Effector CD4-positive, alpha-beta T cell (primary cell): Measurements from ENCODE around the gene KCNMA1.
"Not testable (repeated sequence)": the region's sequence is repeated elsewhere in the genome, so short reads cannot be mapped to it uniquely, and the experiment has no call there.

Experiments
- DNase-seq: peaks from one replicate; pipeline ENCODE4 v3.0.0-alpha.2; 2020

The KCNMA1 gene

DNA sequence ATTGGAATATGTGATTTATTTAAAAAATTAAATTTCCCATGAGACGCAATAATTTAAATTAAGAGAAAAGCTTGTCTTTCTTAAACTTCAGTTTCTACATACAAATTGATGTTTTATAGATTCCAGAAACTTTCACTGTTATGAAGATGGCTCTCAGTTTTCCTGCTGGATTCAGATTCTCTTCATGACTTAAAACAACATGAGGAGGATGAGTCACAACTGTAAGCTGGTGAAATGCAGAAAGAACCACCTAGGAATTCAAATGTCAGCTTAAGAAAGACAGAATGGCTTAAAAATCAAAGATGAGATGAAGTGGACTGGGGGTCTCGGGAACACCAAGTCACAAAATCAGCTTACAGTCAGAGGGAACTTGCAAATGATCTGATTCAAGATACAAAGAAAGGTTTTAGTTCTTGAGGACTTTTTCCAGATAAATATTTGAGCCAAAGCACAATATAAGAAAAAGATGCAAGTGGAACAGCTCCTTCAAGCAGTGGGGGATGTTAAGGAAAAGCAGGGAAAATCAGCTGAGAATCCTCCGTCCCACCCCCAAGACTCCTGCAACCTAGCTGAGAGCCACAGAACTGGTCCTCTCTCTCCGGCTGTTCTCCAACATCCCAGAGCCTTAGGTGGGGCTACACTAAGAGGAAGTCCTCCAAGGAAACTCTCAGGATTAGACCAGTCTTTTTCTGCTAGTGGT lies 279.8 kb downstream of the KCNMA1 start:
- DNase-seq = no peak

DNA sequence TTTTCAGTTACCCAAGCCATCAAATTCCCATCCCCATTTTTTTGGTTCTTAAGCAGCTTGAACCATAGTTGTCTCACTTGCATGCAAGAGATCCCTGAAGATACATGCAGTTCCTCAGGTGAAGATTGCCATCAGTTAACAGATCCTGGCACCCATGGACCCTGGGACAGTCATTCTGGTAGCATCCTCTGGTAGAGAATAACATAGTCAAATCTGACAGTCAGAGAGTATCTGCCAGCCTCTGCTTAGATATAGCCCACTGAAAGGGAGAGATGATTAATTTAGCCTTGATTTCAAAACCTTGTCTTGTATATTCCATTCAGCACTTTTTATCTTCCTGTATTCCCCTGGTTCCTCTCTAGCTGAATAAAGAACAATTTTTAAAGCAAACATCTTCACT lies 280.4 kb downstream of the KCNMA1 start:
- no peak for DNase-seq

DNA sequence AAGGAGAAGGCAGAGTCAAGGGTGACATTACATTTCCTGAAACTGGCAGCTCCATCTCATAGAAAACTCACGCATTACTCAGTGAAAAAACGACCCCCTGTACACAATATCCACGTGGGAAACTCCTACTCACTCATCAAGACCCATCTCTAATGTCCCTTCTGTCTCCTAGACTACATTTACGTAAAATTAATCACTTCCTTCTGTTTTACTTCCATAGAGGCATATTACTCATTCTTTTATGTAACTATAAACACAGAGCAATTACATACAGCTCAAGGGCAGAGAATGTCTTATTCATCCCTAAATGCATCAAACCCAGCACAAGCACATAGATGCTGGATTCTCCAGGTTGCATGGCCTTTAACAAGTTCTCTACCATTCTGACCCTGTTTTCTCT lies 281.8 kb downstream of the KCNMA1 start:
- no peak for DNase-seq

DNA sequence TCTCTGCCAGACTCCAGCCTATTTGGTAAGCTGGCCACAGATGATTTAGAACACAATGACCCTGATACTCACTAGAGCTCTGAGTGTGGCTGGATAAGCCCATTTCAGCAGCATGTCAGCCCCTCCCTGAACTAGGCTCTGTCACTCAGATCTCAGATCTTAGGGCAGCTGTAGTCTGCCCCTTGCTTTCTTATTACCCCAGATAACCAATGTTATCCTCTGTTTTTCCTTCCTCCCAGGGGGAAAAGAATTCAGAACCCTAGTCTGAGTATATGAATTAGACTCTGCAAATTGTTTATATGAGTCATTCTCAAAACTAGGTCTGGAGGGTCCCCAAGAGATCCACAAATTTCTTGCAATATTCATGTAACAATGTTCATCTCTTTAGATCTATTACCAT lies 286.2 kb downstream of the KCNMA1 start:
- no peak for DNase-seq

DNA sequence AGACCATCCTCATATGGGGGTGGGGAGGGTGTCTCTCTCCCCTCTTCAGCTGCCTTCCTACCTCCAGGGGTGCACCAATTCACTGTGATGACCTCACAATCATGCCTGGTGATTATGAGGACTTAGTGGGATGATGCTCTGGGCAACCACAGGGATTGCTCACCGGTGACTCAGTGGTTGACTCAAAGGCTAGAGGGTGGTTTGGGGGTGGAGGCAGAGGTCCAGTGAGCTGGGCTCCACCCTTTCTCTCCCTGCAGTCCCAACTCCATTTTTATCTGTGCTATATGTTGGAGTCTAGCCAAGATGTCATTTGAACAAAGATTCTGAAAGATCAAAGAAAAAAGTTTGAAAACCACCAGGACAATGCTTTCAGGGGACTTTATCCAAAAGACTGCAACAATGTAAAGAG lies 286.9 kb downstream of the KCNMA1 start:
- no peak for DNase-seq

DNA sequence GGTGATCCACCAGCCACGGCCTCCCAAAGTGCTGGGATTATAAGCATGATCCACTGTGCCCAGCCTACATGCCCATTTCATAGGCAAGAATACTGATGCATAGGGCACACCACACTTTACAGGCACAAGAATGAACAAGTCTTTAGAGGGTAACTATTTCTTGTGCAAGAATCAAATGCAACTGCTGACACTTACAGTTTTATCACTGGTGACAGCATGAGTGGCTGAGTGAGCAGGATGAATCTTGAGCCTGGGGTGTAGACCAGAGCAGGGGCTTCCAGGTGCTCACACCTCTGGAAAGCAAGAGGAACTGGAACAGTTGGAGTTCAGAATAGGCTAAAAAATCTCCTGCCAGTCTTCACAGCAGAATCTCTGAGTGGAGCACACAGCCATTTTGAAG lies 287.5 kb downstream of the KCNMA1 start:
- DNase-seq = no peak

DNA sequence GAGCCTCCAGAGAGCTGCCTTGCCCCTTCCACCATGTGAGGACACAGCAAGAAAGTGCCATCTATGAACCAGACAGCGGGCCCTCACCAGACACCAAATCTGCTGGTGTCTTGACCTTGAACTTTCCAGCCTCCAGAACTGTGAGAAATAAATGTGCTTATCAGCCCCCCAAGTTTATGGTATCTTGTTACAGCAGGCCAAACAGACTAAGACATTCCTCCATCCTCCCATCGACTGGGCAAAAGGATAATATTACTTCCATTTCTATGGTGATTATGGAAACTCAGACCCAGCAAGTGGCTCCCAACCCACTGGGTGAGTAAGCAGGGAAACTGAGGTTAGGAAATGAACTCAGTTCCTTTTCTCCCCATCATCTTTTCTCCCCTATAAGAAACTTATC lies 288.4 kb downstream of the KCNMA1 start:
- DNase-seq = no peak

DNA sequence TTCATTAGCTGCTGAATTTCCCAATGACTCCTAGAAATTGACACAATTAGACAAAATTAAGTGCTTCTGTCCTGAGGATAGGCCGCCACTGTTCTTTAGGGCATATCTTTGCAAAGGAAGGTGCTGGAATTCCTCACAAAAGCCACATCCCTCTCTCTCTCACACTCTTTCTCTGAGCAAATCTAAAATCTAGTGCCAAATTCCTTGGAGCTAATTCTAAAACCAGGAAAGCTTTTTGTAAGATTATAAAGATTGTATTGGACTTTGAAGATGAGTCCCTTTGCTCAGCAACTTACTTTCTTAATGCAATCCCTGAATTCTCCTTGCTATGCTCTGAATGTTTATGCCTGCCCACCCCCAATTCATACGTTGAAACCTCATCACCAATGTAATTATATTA lies 288.9 kb downstream of the KCNMA1 start:
- no peak for DNase-seq

DNA sequence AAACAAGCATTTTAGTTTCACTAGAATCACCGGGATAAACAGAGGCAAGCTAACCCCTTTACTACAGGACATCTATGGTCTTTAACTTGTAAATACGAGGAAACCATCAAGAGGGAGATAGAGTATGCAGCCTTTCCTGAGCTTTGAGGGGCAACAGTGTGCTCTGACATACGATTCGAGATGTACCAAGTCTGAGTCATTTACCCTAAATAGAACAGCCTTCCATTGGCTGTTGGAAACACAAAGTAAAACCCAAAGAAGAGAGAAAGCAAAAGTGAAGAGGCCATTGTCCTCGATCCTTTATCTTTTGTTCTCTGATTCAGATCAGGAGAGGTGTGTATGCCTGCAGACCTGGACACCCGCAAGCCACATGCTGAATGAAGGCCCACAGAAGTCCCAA lies 289.5 kb downstream of the KCNMA1 start:
- DNase-seq = no peak

DNA sequence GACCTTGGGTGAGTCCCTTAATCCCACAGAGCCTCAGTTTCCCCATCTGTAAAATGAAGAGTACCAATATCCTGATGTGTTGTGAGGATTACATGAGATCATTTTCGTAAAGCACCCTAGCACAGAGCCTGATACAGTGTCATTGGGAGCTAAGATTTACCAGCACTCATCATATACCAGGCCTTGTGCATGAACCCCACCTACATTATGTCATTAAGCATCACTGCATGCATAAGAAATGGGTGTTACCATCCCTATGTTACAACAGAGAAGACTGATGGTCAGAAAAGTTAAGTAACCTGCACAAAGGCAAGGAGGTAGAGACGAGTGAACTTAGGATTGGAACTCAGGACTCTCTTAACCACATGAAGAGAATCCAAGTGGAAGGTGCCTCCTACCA lies 290.6 kb downstream of the KCNMA1 start:
- DNase-seq = no peak

DNA sequence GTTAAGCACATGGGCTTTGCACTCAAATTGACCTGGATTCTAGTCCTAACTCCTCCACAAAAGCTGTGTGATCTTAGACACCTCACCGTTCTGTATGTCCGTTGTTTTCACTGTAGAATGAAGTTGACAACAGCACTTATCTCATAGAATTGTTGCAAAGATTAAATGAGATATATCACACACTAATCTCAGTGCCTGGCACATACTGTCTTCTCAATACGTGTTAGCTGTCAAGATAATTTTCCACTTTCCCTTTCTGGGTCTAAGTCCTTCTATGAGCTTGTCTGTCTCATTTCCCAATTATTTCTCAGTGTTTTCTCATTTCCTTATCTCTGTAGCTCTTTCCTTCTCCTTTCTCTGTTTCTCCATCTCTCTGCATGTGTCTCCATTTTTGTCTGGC lies 296.6 kb downstream of the KCNMA1 start:
- no peak for DNase-seq

DNA sequence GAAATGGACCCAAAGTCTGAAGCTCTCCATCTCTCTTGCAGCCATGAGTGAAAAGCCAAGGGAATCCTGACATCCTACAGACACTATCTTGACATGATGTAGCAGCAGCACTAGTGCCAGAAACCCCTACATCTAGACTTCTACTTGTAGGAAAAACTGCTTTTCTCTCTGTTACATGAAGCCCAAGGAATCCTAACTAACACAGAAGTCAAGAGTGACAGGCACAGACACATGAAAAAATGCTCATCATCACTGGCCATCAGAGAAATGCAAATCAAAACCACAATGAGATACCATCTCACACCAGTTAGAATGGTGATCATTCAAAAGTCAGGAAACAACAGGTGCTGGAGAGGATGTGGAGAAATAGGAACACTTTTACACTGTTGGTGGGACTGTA lies 297.7 kb downstream of the KCNMA1 start:
- DNase-seq = not testable (repeated sequence)

DNA sequence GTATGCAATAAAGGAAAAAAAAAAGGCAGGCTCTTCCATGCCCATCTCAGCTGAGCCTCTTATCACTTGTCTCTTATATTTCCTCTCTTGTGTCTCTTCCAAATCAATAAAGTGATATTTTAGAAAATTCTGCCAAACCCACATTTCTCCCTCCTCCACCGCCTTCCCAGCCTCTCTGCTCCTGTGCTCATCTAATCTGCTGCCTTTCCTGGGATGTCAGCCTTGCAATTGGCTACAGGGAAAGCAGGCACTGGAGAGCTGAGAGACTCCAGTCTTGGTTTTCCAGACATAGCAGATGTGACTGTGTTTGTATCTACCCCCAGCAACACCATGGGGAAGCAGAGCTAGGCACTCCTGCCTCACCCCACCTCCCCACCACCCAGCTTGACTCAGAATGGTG lies 298.4 kb downstream of the KCNMA1 start:
- DNase-seq = no peak

DNA sequence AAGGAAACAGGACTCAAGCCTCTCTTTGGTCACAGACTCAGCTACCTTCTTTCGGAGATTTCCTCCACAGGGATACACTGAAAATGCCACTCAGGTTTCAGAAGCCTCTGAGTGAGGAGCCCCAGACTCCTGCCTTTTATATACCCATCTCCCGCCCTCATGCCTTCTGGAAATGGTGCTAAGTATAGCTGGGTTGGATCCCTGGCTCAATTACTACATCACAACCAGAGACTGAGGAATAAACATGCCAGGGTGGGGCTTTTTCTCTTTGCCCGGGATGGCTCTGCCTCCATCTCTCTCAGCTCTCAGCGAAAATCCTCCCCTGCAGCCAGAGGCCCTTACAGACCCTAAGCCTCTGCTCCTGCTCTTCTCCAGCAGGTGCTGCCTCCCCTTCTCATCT lies 299.5 kb downstream of the KCNMA1 start:
- no peak for DNase-seq

DNA sequence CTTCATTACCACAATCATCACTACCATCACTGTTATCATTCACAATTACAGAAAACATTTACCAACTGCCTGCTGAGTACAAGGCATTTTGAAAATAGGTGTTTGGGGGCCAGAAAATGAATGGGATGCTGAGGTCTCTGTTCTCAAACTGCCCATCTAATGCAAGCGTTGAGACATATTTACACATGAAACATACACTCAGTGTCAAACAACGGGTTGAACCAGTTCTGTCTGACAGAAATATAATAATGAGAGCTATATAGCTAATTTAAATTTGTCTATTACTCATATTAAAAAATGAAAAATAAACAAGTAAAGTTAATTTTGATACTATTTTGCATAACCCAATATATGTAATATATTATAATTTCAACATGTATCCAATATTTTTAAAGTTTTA lies 303.1 kb downstream of the KCNMA1 start:
- DNase-seq = no peak

DNA sequence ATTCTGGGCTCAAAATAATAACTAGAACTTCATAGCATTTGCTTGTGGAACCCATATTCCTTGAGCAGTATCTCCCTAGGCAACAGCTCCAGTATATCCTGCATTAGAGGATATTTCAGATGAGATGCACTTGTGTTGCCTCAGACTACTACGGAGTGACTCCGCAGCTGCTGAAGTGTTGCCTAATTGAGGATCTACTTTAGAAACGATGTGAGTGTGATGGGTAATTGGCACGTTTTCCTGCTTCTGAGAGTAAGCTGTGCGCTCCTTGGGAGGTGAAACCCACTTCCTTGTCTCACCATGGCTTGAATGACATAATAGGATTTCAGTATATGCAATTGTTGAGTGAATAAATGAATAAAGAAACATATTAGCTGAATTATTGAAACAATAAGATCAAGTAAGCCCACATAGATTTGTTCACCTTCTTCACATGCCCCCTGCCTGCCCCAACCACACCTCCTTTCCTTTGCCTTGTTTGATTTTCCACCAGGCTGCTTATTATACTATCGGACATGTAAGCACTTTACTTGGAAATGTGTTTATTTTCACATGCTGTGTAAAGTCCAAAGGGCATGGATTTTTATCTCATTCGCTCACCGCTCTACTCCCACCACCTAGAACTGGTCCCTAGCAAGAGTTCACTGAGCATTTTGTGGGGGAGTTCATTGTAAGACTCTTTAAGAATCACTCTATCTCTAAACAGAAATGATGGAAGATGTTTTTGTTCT lies 303.8 kb downstream of the KCNMA1 start:
- DNase-seq = no peak

DNA sequence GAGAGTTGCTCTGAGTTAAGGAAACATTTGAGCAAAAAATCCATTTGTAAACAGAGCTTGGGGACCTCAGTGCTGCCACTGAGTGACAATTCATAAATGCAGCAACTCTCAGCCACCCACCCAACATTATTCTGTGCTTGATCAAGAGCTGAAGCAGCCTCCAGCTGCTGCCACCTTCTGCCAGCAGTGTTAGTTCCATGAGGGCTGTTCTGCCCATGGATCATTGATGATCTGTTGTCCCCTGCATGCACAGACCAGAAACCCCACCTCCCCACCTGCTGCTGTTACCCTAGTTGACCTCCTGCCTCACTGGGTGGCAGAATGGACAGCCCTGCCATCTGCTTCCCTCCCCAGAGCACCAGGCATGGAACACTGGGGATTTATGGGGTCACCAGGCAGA lies 305.4 kb downstream of the KCNMA1 start:
- DNase-seq = no peak

DNA sequence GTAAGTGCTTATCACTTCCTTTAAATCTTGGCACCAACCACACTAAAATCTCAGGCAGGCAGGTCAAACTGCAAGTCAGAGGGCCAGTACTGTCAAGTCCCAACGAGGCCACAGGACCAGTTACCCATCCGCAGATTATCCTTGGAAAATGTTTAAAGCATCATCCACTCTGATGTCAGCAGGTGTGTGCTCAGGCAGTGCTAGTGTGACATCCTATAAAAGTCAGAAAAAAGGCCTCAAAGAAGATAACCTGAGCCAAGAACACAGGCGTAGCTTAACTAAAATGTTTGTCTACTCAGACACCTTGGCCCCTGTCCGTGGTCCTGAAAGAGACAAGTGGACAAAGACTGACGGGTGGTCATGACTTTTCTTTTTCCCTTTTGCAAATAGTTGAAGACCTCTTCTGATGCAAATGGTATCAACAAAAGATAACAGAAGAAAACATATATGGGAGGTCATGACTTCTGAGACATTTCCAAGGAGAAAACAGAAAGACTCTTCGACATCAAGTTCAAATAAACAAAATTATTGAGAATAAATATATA lies 309.3 kb downstream of the KCNMA1 start:
- no peak for DNase-seq

DNA sequence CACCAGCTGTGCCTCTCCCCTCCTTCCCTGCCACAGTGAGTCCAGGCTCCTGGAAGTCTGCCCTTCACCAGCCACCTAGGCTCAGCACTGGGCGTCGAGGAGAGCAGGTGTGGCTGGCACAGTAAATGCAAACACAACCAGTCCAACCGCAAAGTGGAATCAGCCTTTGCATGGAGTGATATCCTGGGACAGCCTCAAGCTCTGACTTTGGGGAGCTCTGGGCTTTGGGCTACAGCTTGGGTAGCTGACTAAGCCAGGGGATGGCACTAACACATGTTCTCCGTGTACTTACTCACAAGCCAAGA lies 312.4 kb downstream of the KCNMA1 start:
- DNase-seq = no peak

DNA sequence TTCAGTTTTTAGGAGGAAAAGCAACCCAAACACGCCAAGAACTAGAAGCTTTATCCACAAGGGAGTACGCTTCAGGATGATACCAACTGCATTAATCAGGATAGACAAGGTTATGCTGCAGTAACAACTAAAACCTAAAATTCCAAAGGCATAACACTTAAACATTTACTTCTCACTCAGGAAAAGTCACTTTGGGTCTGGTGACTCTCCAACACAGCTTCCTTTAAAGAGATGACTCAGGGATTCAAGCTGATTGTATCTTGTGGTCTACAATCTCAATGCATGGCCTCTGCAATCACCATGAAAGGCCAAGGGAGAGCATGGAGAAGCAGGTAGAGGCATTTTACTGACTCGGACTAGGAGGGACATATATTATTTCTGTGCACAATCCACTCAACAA lies 315.8 kb downstream of the KCNMA1 start:
- no peak for DNase-seq

DNA sequence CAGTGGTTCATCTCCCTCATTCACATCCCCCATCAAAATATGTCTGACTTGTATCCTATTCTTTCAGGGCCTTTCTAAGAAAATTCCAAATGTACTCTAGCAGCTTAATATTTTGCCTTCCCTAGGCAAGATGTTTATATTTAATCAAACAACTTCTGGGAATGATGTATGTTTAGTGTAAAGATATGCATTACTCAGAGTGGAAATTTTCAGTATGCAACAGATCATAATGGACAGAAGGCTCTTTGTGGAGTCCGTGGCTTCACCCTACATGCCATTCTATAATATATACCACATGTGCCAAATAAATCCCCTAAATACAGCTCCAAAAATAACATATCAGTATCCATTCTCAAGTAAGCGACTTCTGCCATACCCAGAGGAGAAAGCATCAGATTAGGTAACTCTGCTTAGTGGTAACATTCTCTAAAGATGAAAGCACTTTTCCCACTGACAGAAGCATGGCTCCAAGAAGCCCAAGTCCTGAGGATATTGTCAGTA lies 316.6 kb downstream of the KCNMA1 start:
- no peak for DNase-seq

DNA sequence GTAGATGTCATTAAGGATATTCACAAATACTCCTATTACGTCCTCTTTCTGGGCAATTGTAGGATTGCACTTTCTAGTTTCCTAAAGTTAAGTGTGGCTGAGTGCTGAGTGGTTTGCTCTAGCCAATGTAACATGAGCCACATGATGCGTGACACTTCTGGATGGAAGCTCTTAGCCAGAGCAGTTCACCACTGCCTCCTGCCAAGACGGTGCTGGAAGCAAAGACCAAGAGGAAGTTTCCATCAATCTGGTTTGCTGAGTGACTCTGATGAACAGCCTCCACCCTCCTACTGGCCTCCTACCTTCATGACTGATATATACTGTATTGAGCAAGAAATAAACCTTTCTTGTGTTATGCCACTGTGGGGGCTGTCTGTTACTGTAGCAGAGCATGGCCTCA lies 318.1 kb downstream of the KCNMA1 start:
- no peak for DNase-seq

DNA sequence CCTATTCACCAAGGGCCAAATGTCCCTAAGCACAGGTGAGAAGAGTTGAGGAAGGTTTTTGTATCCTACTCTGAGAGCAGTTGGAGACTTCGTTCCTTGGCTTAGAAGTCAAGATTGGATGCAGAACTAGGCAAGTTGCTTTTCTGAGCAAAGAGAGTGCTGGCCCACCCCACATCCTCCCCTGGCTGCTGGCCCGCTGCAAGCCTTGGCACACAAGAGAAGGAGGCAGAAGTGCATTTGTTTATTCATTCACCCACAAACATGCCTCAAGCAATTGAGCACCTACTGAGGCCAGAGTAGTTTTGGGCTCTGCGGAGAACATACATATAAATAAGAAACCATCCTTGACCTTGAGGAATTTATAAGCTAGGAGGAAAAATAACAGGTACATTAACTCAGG lies 318.9 kb downstream of the KCNMA1 start:
- no peak for DNase-seq

DNA sequence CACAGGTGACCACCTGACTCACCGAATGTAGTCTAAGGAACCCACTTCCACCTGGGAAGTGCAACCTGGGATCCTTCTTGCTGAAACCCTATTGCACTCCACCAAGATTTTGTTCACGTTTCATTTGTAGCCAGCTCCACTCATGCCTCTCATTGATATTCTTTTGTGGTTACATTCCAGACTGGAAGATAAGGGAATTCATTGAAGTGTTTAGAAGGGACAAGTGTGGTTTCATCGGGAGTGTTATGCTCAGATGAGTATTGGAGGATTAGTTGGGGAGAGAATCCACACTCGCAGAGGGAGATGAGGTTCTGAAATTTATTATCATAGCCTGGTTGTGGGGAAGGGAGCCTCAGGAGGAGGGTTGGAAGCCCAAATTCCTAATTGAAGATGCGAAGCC lies 320.4 kb downstream of the KCNMA1 start:
- DNase-seq = no peak
